Activated CD8-positive, alpha-beta memory T cell treated with anti-CD3 and anti-CD28 coated beads, Interleukin-2, amount 10 ng/mL, durations not matched to agents 7 days and 5 days (primary cell): ENCODE data around the gene SUSD5. TPM values are rescaled to one million over a fixed set of nuclear protein-coding genes. Genes with fewer than 3 reads are reported as not detected.
"Not testable (repeated sequence)": the region's sequence is repeated elsewhere in the genome, so short reads cannot be mapped to it uniquely, and the experiment has no call there.

ENCODE experiments used
- ATAC-seq: fragments of 150-1000 bp; cut with Tn5 transposase; one replicate; pipeline ENCODE4 v1.10.0; 2021; ENCODE audit warnings: moderate library complexity
- CTCF ChIA-PET: fragments of 350-600 bp; sonication (Branson Sonifier 250); formaldehyde crosslinking; loops from one replicate; lab custom pipeline; 2021; ENCODE audit warnings: antibody characterized with exemption; lab: Charles Lee
- DNase-seq: peaks from one replicate; pipeline ENCODE4 v3.0.0-alpha.2; 2020
- H3K27ac Mint-ChIP-seq: one replicate; pipeline ENCODE4 v1.8.0; 2021; ENCODE audit warnings: mild to moderate bottlenecking, mixed read lengths
- H3K27me3 Mint-ChIP-seq: one replicate; pipeline ENCODE4 v1.8.0; 2021; ENCODE audit warnings: mixed read lengths
- H3K36me3 Mint-ChIP-seq: one replicate; pipeline ENCODE4 v1.8.0; 2021; ENCODE audit warnings: mild to moderate bottlenecking, mixed read lengths
- H3K4me1 Mint-ChIP-seq: one replicate; pipeline ENCODE4 v1.8.0; 2021; ENCODE audit warnings: mixed read lengths
- H3K4me3 Mint-ChIP-seq: one replicate; pipeline ENCODE4 v1.8.0; 2021; ENCODE audit warnings: mild to moderate bottlenecking, moderate library complexity, mixed read lengths
- H3K9me3 Mint-ChIP-seq: one replicate; pipeline ENCODE4 v1.8.0; 2022; ENCODE audit warnings: low read depth, mixed read lengths
- total RNA-seq, 2 experiments: library from RNA; stranded (reverse); gene quantifications; one replicate each; pipeline ENCODE4 v1.2.3, GENCODE V29; 2021

The SUSD5 gene
- total RNA-seq, 2 experiments from 2014 or later: not detected

DNA sequence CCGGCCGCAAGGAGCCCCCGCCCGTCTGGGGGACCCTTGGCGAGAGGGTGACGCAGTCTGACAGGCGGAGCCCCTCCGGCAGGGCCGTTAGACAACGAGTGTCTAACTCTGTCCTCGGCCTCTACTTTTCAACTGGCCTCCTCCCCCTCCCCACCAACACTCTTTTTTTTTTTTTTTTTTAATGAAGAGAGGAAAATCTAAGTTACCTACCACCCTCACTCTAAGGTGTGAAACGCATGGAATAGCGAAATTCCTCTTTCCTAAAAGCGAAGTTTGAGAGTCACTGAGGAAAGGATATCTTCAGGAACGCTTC lies 521 bp upstream of the SUSD5 start:
- H3K4me3 Mint-ChIP-seq: no peak overlapping the region
- no peaks in the 10 kb centered on the region for H3K9me3 Mint-ChIP-seq
- H3K4me1 Mint-ChIP-seq: peaks cover 5% of the 10 kb centered on the region
- no peak overlapping the region for H3K27ac Mint-ChIP-seq
- CTCF ChIA-PET: no interaction called here
- DNase-seq (no peak), ATAC-seq (no peak)
- H3K27me3 Mint-ChIP-seq: peaks cover 74% of the 10 kb centered on the region
- H3K36me3 Mint-ChIP-seq: no peaks in the 10 kb centered on the region

DNA sequence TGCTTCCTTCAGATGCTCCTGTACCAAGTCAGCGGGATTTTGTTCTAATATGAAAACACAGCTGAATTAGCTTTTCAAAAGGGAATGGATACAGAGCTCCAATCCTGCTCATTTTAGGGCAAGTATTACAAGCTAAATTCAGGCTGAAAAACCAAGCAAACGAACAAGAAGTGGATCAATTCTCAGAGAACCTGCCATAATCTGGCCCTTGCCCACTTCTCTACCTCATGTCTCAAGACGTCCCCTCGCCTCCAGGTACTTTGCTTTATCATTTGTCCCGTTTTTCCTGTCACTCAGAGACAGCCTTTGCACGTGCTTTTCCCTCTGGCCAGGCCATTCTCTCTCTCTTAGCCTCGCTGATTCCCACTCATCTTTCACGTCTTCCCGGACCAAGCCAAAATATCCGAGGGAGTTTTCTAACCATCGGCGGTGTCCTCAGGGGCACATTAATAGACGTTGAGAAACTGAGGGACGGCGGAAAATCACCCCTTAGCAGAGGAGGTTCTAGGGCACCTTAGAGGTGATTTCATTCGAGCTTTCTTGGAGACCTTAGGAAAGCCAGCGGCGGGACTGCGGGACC lies 654 bp downstream of the SUSD5 start:
- no peak for ATAC-seq
- peaks cover 65% of the 10 kb centered on the region for H3K27me3 Mint-ChIP-seq
- CTCF ChIA-PET: no interaction called here

DNA sequence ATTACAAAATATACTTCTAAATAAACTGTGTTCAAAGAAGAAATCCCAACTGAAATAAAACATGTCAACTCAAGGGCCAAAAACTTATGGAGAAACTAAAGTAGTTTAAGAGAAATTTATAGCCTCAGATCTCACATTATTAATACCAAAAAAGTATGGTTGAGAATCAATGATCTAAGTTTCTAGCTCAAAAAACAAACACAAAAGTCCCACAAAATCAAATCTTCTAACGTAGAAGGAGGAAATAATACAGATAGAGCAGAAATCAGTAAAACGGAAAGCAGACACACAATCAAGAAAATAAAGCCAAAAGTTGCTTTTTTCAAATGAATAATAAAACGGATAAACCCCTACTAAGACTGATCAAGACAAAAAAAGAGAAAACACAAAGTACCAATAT lies 2.9 kb downstream of the SUSD5 start:
- H3K27ac Mint-ChIP-seq: no peak overlapping the region
- DNase-seq (no peak), ATAC-seq (no peak)
- CTCF ChIA-PET: interaction anchor here (1.7 kb wide), 1 partner anchor 157 kb away, joined by 5 read pairs; no protein-coding TSS in a partner anchor
- H3K27me3 Mint-ChIP-seq: peaks cover 61% of the 10 kb centered on the region
- no peaks in the 10 kb centered on the region for H3K36me3 Mint-ChIP-seq
- peaks cover 5% of the 10 kb centered on the region for H3K4me1 Mint-ChIP-seq
- no peak overlapping the region for H3K4me3 Mint-ChIP-seq
- no peaks in the 10 kb centered on the region for H3K9me3 Mint-ChIP-seq

More for the DNA sequence above, 654 bp downstream of the SUSD5 start:
- no peak for DNase-seq
- Mint-ChIP-seq H3K4me3 (no peak overlapping the region), H3K4me1 (peaks cover 5% of the 10 kb centered on the region), H3K36me3 (no peaks in the 10 kb centered on the region), H3K27ac (no peak overlapping the region), H3K9me3 (no peaks in the 10 kb centered on the region)

DNA sequence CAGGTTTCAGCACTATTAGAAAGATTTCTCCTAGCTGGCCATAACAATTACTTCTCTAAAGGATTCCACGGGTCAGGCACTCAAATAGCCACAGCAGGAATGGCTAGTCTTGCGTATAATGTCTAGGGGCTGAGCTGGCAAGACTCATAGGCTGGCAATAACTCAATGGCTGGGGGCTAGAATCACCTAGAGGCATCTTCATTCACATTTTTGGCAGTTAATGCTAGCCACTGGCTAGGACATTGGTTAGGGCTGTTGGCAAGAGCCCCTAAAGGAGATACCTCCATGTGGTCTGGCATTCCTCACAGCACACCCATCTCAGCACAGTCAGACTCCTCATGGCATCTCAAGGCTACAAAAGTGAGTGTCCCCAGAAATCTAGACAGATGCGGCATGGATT lies 6.2 kb downstream of the SUSD5 start:
- peaks cover 61% of the 10 kb centered on the region for H3K27me3 Mint-ChIP-seq
- no peaks in the 10 kb centered on the region for H3K36me3 Mint-ChIP-seq
- H3K4me3 Mint-ChIP-seq: no peak overlapping the region
- H3K9me3 Mint-ChIP-seq: peaks cover 9% of the 10 kb centered on the region
- no peak for ATAC-seq
- CTCF ChIA-PET: no interaction called here
- DNase-seq: no peak
- H3K27ac Mint-ChIP-seq: no peak overlapping the region
- H3K4me1 Mint-ChIP-seq: no peaks in the 10 kb centered on the region

DNA sequence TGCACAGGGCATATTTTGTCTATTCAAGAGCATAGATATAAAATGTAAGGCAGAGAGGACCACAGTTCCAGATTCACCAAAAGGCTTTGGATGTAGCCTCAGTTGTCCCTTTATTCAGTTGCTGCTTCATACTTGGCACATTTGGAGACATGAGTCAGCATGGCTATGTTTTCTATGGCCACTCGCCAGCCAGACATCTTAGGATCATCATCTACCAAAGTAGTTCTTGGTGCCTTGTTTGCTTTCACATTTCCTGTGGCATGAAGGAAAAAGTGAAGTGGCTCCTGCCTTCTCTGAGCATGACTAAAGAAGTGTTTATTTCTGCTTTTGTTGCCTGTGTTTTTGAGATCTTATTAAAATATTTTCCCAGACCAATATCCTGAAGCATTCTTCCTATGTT lies 7.2 kb downstream of the SUSD5 start:
- peaks cover 9% of the 10 kb centered on the region for H3K9me3 Mint-ChIP-seq
- CTCF ChIA-PET: no interaction called here
- ATAC-seq: no peak
- no peak overlapping the region for H3K4me3 Mint-ChIP-seq
- no peaks in the 10 kb centered on the region for H3K36me3 Mint-ChIP-seq
- no peak overlapping the region for H3K27ac Mint-ChIP-seq
- H3K27me3 Mint-ChIP-seq: peaks cover 53% of the 10 kb centered on the region
- no peaks in the 10 kb centered on the region for H3K4me1 Mint-ChIP-seq
- no peak for DNase-seq

DNA sequence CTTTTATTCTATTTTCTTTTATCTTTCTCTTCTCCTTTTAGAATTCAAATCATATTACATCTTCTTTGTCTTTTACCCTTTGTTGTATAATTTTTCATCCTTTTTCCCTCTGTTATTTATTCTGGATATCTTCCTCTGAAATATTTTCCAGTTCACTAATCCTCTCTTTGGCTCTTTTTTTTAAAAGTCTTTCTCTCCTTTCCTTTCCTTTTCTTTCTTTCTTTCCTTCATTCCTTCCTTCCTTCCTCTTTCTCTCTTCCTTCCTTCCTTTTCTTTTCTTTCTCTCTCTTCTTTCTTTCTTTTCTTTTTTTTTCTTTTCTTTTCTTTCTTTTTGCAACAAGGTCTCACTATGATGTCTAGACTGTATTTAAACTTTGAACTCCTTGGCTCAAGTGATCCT lies 9.3 kb downstream of the SUSD5 start:
- CTCF ChIA-PET: interaction anchor here (0.6 kb wide), 1 partner anchor 92 kb away, joined by 3 read pairs; no protein-coding TSS in a partner anchor
- no peak for ATAC-seq
- no peak overlapping the region for H3K27ac Mint-ChIP-seq
- H3K4me1 Mint-ChIP-seq: no peaks in the 10 kb centered on the region
- H3K9me3 Mint-ChIP-seq: peaks cover 9% of the 10 kb centered on the region
- no peaks in the 10 kb centered on the region for H3K36me3 Mint-ChIP-seq
- H3K27me3 Mint-ChIP-seq: peaks cover 39% of the 10 kb centered on the region
- no peak for DNase-seq
- H3K4me3 Mint-ChIP-seq: no peak overlapping the region

DNA sequence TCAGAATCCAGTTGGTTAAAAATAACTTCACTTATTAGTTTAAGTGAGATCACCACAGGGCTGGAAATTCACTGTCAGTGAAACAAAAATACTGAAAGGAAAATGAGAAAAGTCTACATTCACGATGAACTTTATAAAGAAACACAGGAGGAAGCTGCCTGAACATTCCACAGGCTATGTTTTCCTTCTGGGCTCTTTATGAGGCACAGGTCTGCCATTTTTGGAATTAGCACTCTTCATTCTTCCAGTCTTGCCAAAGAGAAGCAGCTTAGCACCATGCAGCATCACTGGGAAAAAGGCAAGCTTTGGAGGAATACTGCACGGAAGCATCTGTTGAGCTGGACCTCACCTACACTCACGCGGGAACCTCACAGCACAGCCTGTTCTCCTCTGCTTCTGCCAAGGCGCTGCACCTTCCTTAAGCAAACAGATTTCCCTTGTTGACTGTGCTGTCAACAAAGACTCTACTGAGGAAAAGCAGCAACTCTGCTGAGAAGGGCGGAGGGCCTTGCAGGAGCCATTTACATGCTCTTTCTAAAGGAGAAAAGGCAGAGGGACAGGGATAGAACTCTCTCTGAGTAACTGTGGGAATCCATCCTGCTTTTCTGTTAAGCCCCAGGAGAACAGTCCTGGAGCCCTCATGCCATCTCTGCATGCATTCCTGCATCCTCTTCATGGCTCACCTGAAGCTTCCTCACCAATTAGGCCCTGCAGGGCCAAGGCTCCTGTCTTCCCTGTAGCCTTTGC lies 15.7 kb downstream of the SUSD5 start:
- H3K4me1 Mint-ChIP-seq: no peaks in the 10 kb centered on the region
- no peak overlapping the region for H3K4me3 Mint-ChIP-seq
- H3K27me3 Mint-ChIP-seq: peaks cover 6% of the 10 kb centered on the region
- H3K36me3 Mint-ChIP-seq: no peaks in the 10 kb centered on the region
- no peaks in the 10 kb centered on the region for H3K9me3 Mint-ChIP-seq
- DNase-seq (no peak), ATAC-seq (no peak)
- CTCF ChIA-PET: interaction anchor here (0.6 to 1.5 kb wide), 3 partner anchors 72 to 735 kb away, joined by 3 to 8 read pairs (median 3); no protein-coding TSS in a partner anchor
- H3K27ac Mint-ChIP-seq: no peak overlapping the region

DNA sequence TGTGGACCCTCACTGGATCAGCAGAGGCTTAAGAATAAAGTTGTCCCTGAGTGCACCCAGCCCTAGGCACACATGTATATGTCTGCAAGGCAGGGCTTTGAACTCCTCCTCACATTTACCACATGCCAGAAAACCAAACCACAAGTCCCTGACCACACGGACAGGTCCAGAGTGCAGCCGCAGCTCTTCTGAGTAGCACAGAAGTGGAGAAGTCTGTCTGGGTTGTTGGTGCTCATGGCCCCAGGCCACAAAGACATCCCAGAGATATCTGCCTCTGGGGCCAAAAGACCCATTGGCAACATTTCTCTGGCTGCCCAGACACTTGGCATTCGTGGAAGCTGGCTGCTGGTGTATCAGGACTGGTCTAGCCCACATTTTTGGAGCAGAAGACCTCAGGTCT lies 17.4 kb downstream of the SUSD5 start:
- DNase-seq (no peak), ATAC-seq (no peak)
- Mint-ChIP-seq H3K36me3 (no peaks in the 10 kb centered on the region), H3K27me3 (peaks cover 3% of the 10 kb centered on the region), H3K4me3 (no peak overlapping the region), H3K9me3 (no peaks in the 10 kb centered on the region), H3K27ac (no peak overlapping the region), H3K4me1 (no peaks in the 10 kb centered on the region)
- CTCF ChIA-PET: interaction anchor here (1.5 kb wide), 1 partner anchor 70 kb away, joined by 8 read pairs; no protein-coding TSS in a partner anchor

DNA sequence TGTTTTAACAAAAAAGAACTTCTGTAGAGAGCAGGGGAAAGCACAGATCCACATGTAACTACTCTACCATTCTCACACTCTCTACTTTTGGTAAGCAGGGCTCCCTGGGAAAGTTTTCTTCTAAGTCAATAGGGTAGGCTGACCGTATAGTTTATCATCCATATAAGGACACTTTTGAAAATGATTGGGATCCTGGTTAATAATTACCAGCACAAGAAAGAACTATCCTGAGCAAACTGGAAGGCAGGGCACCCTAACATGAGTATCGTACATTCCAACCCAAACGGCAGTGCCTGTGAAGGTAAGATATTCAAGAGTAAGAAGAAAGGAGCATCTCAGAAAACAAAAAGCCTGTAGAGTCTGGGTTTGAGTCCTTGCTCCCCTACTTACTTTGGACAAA lies 22.1 kb downstream of the SUSD5 start:
- no peak for DNase-seq
- H3K36me3 Mint-ChIP-seq: no peaks in the 10 kb centered on the region
- no peak overlapping the region for H3K4me3 Mint-ChIP-seq
- CTCF ChIA-PET: no interaction called here
- H3K27ac Mint-ChIP-seq: no peak overlapping the region
- peaks cover 5% of the 10 kb centered on the region for H3K27me3 Mint-ChIP-seq
- no peaks in the 10 kb centered on the region for H3K9me3 Mint-ChIP-seq
- H3K4me1 Mint-ChIP-seq: no peaks in the 10 kb centered on the region
- ATAC-seq: no peak

DNA sequence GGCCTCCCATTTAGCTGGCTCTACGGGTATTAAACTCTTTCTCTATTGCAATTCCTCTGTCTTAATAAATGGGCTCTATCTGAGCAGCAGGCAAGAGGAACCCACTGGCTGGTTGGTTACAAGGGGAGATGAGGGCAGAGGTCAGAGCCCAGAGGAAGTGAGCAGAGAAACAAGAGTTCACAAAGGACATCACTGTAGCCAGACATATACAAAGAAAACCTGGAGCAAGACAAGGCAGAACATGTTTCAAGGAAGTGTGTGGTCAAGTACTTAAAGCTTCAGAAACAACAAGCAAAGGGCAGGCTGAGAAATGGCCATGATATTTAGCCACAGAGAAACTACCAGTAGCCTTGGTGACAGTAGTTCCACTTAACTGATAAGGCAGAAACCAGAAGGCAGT lies 24.3 kb downstream of the SUSD5 start:
- H3K27ac Mint-ChIP-seq: no peak overlapping the region

DNA sequence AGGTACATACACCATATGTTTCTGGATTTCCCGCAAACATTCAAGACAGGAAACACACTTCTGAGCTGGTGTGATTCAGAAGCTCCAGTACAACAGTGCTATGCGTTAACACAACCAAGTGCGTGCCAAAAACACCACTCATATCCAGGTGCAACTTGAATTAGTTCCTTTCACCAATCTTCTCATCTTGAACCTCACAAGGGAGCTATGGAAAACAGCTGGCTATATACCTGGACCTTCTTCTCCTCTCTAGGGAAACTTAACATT lies 31.3 kb downstream of the SUSD5 start:
- ATAC-seq: no peak
- Mint-ChIP-seq H3K27me3 (peaks cover 24% of the 10 kb centered on the region), H3K9me3 (no peaks in the 10 kb centered on the region), H3K27ac (no peak overlapping the region), H3K4me3 (no peak overlapping the region), H3K36me3 (no peaks in the 10 kb centered on the region), H3K4me1 (no peaks in the 10 kb centered on the region)
- DNase-seq: no peak
- CTCF ChIA-PET: no interaction called here

More for the DNA sequence above, 24.3 kb downstream of the SUSD5 start:
- CTCF ChIA-PET: no interaction called here
- no peaks in the 10 kb centered on the region for H3K9me3 Mint-ChIP-seq
- DNase-seq (no peak), ATAC-seq (no peak)
- H3K4me3 Mint-ChIP-seq: no peak overlapping the region
- H3K27me3 Mint-ChIP-seq: peaks cover 11% of the 10 kb centered on the region
- H3K4me1 Mint-ChIP-seq: no peaks in the 10 kb centered on the region
- no peaks in the 10 kb centered on the region for H3K36me3 Mint-ChIP-seq

DNA sequence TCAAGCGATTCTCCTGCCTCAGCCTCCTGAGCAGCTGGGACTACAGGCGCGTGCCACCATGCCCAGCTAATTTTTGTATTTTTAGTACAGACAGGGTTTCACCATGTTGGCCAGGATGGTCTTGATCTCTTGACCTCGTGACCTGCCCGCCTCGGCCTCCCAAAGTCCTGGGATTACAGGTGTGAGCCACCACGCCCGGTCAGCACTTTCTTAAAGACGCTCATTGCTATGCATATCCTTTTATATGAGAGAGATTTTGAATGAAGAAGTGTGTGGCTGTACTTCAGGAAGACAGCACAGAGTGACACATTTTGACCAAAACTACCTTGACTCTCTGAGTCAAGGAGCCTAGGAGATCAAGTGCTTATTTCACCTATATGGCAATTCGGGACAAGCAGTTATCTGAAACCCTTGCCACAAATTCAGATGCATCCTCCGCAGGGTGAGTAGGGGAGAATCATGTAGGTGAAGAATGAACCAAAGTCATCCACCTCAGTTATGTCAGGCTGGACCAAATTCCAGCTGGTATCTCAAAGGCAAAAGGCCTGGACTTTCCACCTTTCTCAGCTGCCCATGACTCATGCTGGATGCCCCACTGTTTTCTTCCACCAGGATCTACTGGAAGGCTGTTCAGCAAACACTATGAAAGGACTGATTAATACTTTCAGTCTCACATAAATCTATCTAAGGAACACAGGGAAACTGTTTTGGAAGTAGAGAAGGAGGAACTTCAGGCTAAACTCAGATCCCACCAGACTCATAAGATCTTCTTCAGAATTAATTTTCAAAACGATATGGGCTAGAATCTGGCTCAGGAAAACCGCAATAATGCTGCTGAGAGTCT lies 31.9 kb downstream of the SUSD5 start:
- Mint-ChIP-seq H3K27ac (no peak overlapping the region), H3K4me1 (no peaks in the 10 kb centered on the region), H3K36me3 (no peaks in the 10 kb centered on the region), H3K9me3 (no peaks in the 10 kb centered on the region), H3K27me3 (peaks cover 24% of the 10 kb centered on the region), H3K4me3 (no peak overlapping the region)
- ATAC-seq: no peak
- DNase-seq: no peak
- CTCF ChIA-PET: no interaction called here

DNA sequence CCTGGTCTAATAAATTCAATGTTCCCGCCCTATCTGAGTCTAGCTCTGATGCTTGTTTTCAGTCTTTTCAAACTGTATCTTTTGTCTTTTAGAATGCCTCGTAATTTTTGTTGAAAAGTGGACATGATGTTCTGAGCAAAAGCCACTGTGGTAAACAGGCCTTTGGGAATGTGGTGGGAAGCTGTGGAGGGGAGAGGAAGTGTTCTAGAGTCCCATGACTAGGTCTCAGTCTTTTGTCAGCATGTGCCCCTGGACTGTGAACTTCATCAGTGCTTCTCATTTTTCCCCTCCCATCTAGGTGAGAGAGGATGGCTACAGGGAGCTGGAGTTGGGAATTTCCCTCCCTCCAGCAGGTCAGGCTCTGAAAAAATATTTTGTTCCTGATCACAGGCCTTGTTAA lies 33.7 kb downstream of the SUSD5 start:
- DNase-seq (no peak), ATAC-seq (no peak)
- Mint-ChIP-seq H3K27me3 (peaks cover 18% of the 10 kb centered on the region), H3K36me3 (no peaks in the 10 kb centered on the region), H3K4me1 (no peaks in the 10 kb centered on the region), H3K4me3 (no peak overlapping the region), H3K27ac (no peak overlapping the region), H3K9me3 (no peaks in the 10 kb centered on the region)
- CTCF ChIA-PET: no interaction called here

DNA sequence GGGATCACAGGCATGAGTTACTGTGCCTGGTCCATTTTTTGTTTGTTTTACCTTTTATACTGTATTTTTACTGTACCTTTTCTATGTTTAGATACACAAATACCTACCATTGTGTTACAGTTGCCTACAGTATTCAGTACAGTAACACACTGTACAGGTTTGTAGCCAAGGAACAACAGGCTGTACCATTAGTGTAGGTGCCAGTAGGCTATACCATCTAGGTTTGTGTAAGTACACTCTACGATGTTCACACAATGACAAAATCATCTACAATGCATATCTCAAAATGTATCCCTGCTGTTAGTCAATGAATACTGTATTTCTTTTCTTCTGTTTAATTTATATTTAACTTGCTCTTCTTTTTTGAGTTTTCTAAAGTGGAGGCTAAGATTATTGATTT lies 37.0 kb downstream of the SUSD5 start:
- H3K4me1 Mint-ChIP-seq, H3K27ac Mint-ChIP-seq, H3K9me3 Mint-ChIP-seq, ATAC-seq, H3K36me3 Mint-ChIP-seq, DNase-seq, H3K4me3 Mint-ChIP-seq: not testable (repeated sequence)
- CTCF ChIA-PET: interaction anchor here (0.7 kb wide), 1 partner anchor 64 kb away, joined by 3 read pairs; no protein-coding TSS in a partner anchor
- peaks cover 20% of the 10 kb centered on the region for H3K27me3 Mint-ChIP-seq
